K562 (cell line): ENCODE data around the gene BTD. TPM values are rescaled to one million over a fixed set of nuclear protein-coding genes. Genes with fewer than 3 reads are reported as not detected.

ENCODE experiments used
- ATF7 ChIP-seq: fragments of 450-650 bp; IDR thresholded peaks from 2 replicates; pipeline ENCODE4 v1.7.1; 2014; ENCODE audit warnings: mild to moderate bottlenecking, moderate library complexity
- GABPB1 ChIP-seq: sonication (generic); formaldehyde crosslinking; IDR thresholded peaks from 2 replicates; pipeline ENCODE4 v1.8.0; 2022; ENCODE audit warnings: mild to moderate bottlenecking, missing genetic modification reagents
- HCFC1 ChIP-seq: IDR thresholded peaks from 2 replicates; pipeline ENCODE4 v1.6.1; 2012; ENCODE audit warnings: low read depth, low read length, improper control_type of control experiment
- NCOR1 ChIP-seq: fragments of 450-650 bp; IDR thresholded peaks from 2 replicates; pipeline ENCODE4 v1.6.1; 2016; ENCODE audit warnings: mild to moderate bottlenecking, moderate library complexity
- POLR2G ChIP-seq: fragments of 200-400 bp; formaldehyde crosslinking; IDR thresholded peaks from 2 replicates; pipeline ENCODE4 v1.6.1; 2017; ENCODE audit warnings: low read depth, mild to moderate bottlenecking, antibody characterized with exemption, low read length, moderate library complexity
- RBM17 ChIP-seq: fragments of 200-400 bp; formaldehyde crosslinking; IDR thresholded peaks from 2 replicates; pipeline ENCODE4 v1.6.1; 2017; ENCODE audit warnings: low read depth, mild to moderate bottlenecking, low read length, borderline replicate concordance
- RBM25 ChIP-seq: fragments of 200-400 bp; formaldehyde crosslinking; IDR thresholded peaks from 2 replicates; pipeline ENCODE4 v1.6.1; 2018; ENCODE audit warnings: low read length, low read depth, moderate library complexity; ENCODE audit not compliant: severe bottlenecking
- ZNF134 ChIP-seq: fragments of 250-450 bp; sonication (Bioruptor Pico); conservative IDR thresholded peaks from 2 replicates; pipeline ENCODE4 v1.4.0; 2020
- ZNF41 ChIP-seq: fragments of 250-450 bp; sonication (Bioruptor Pico); conservative IDR thresholded peaks from 2 replicates; pipeline ENCODE4 v1.4.0; 2020; ENCODE audit warnings: mild to moderate bottlenecking
- ZNF57 ChIP-seq: fragments of 450-650 bp; formaldehyde crosslinking; IDR thresholded peaks from 2 replicates; pipeline ENCODE4 v1.4.0; 2020; ENCODE audit warnings: mild to moderate bottlenecking, moderate library complexity
- polyA plus RNA-seq, 8 experiments: library from polyadenylated mRNA; depleted of rRNA in 4 of 8; stranded (reverse) in 5 of 8; unstranded in 3 of 8; fragments of >200 nt; fragmentation: Nextera tagmentation in 2 of 8; fragmentation: Illumina TruSeq in 1 of 8; extraction: Ambion mirVana in 2 of 8; extraction: Trizol in 1 of 8; gene quantifications; 2 replicates each; pipeline versions ENCODE4 v1.2.1 to v1.2.3, GENCODE V29; 2011 to 2014; ENCODE audit warnings: inconsistent platforms in 1 of 8, missing spikeins in 1 of 8
- total RNA-seq, 7 experiments: library from RNA; depleted of rRNA in 6 of 7; stranded (reverse); fragments of >200 nt in 6 of 7; fragmentation: Illumina TruSeq in 2 of 7; extraction: Trizol in 2 of 7; gene quantifications; 2 replicates each; pipeline versions ENCODE4 v1.2.1 to v1.2.3, GENCODE V29; 2011 to 2021; ENCODE audit warnings: low replicate concordance in 1 of 7
- TF ChIP-seq, protein P1 (sequence below): sonication (generic); formaldehyde crosslinking; IDR thresholded peaks from 2 replicates; pipeline ENCODE4 v1.8.1; 2023; ENCODE audit warnings: missing genetic modification reagents, mild to moderate bottlenecking, borderline replicate concordance
- TF ChIP-seq, protein P2 (sequence below): fragments of 450-650 bp; IDR thresholded peaks from 2 replicates; pipeline ENCODE4 v1.6.1; 2017; ENCODE audit warnings: mild to moderate bottlenecking, moderate library complexity
- TF ChIP-seq, protein P3 (sequence below): fragments of 450-650 bp; IDR thresholded peaks from 2 replicates; pipeline ENCODE4 v1.6.1; 2017; ENCODE audit warnings: antibody characterized with exemption, mild to moderate bottlenecking
- TF ChIP-seq, protein P4 (sequence below): fragments of 250-450 bp; sonication (Bioruptor Pico); IDR thresholded peaks from 2 replicates; pipeline ENCODE4 v1.5.0; 2021; ENCODE audit warnings: mild to moderate bottlenecking, moderate library complexity

BTD gene
- total and polyA plus RNA-seq, 9 of the 15 experiments (the other 6 are each of a cell fraction or from before 2014, with no cell fraction given) = 6.6 to 26.2 (median 10.6) TPM

DNA sequence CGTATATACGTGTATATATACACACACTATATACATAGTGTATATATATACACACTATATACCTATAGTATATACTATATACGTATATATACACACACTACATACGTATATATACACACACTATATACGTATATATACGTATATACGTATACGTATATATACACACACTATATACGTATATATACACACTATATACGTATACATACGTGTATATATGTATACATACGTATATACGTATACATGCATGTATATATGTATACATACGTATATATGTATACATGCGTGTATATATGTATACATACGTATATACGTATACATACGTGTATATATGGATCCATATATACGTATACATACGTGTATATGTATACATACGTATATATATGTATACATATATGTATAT, 9.6 kb upstream of the BTD start (continued):
- TF ChIP-seq, protein P1, sequence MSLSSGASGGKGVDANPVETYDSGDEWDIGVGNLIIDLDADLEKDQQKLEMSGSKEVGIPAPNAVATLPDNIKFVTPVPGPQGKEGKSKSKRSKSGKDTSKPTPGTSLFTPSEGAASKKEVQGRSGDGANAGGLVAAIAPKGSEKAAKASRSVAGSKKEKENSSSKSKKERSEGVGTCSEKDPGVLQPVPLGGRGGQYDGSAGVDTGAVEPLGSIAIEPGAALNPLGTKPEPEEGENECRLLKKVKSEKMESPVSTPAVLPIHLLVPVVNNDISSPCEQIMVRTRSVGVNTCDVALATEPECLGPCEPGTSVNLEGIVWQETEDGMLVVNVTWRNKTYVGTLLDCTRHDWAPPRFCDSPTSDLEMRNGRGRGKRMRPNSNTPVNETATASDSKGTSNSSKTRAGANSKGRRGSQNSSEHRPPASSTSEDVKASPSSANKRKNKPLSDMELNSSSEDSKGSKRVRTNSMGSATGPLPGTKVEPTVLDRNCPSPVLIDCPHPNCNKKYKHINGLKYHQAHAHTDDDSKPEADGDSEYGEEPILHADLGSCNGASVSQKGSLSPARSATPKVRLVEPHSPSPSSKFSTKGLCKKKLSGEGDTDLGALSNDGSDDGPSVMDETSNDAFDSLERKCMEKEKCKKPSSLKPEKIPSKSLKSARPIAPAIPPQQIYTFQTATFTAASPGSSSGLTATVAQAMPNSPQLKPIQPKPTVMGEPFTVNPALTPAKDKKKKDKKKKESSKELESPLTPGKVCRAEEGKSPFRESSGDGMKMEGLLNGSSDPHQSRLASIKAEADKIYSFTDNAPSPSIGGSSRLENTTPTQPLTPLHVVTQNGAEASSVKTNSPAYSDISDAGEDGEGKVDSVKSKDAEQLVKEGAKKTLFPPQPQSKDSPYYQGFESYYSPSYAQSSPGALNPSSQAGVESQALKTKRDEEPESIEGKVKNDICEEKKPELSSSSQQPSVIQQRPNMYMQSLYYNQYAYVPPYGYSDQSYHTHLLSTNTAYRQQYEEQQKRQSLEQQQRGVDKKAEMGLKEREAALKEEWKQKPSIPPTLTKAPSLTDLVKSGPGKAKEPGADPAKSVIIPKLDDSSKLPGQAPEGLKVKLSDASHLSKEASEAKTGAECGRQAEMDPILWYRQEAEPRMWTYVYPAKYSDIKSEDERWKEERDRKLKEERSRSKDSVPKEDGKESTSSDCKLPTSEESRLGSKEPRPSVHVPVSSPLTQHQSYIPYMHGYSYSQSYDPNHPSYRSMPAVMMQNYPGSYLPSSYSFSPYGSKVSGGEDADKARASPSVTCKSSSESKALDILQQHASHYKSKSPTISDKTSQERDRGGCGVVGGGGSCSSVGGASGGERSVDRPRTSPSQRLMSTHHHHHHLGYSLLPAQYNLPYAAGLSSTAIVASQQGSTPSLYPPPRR (CRISPR knock-in tag) = no peak
- TF ChIP-seq ZNF41 (CRISPR knock-in tag) (no peak; the same call in 1 of the 2 replicates), HCFC1 (no peak), ZNF57 (CRISPR knock-in tag) (peak; percentile 85), NCOR1 (no peak), POLR2G (no peak), RBM17 (no peak), ZNF134 (CRISPR knock-in tag) (no peak), GABPB1 (no peak), RBM25 (no peak), ATF7 (no peak)
- TF ChIP-seq, protein P2, sequence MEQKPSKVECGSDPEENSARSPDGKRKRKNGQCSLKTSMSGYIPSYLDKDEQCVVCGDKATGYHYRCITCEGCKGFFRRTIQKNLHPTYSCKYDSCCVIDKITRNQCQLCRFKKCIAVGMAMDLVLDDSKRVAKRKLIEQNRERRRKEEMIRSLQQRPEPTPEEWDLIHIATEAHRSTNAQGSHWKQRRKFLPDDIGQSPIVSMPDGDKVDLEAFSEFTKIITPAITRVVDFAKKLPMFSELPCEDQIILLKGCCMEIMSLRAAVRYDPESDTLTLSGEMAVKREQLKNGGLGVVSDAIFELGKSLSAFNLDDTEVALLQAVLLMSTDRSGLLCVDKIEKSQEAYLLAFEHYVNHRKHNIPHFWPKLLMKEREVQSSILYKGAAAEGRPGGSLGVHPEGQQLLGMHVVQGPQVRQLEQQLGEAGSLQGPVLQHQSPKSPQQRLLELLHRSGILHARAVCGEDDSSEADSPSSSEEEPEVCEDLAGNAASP = no peak
- TF ChIP-seq, protein P3, sequence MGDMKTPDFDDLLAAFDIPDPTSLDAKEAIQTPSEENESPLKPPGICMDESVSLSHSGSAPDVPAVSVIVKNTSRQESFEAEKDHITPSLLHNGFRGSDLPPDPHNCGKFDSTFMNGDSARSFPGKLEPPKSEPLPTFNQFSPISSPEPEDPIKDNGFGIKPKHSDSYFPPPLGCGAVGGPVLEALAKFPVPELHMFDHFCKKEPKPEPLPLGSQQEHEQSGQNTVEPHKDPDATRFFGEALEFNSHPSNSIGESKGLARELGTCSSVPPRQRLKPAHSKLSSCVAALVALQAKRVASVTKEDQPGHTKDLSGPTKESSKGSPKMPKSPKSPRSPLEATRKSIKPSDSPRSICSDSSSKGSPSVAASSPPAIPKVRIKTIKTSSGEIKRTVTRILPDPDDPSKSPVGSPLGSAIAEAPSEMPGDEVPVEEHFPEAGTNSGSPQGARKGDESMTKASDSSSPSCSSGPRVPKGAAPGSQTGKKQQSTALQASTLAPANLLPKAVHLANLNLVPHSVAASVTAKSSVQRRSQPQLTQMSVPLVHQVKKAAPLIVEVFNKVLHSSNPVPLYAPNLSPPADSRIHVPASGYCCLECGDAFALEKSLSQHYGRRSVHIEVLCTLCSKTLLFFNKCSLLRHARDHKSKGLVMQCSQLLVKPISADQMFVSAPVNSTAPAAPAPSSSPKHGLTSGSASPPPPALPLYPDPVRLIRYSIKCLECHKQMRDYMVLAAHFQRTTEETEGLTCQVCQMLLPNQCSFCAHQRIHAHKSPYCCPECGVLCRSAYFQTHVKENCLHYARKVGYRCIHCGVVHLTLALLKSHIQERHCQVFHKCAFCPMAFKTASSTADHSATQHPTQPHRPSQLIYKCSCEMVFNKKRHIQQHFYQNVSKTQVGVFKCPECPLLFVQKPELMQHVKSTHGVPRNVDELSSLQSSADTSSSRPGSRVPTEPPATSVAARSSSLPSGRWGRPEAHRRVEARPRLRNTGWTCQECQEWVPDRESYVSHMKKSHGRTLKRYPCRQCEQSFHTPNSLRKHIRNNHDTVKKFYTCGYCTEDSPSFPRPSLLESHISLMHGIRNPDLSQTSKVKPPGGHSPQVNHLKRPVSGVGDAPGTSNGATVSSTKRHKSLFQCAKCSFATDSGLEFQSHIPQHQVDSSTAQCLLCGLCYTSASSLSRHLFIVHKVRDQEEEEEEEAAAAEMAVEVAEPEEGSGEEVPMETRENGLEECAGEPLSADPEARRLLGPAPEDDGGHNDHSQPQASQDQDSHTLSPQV = no peak
- TF ChIP-seq, protein P4, sequence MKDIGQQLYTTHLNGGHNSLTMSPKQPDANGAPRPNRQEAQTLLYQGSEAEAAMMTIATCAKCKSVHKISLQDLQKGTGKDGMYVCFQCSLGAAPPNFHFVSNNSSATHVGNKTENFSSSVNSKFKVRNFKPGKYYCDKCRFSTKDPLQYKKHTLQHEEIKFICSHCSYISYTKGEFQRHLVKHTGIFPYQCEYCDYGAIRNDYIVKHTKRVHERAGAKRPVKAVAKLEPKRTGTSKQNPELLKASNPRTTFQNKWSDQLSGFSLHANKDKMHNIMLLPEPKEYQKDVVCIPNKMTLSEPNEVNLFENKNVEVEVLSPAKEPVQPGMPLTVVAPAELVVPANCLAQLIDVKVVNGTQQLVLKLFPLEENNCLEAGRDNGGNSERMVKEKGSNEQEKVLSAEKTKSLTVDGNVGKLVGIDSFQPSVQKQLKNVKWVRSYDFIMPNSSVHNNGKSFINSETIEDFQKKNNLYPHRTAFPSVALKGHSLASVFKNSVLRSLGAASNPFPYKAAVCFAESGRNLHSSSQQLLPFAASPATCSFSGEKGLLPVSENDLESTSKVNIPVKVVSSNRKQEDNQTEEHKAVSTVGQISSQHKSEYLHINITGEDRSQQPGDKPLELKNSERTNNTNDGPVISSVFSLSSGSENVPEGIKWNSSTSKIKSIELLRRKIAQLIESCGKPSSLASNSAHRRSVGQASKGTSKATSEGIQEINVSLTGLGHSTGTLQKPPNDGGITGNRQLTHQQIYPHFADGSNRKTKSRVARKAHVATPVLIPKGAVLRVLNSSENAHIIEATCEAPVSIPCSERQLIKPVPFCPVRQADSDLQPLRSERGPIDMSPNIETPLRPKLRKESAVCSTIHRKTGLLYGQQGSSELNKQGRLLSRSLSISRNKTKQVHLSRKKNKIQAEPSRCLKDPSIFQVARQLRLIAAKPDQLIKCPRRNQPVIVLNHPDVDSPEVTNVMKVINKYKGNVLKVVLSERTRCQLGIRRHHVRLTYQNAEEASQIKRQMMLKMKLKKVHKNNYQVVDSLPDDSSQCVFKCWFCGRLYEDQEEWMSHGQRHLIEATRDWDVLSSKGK (CRISPR knock-in tag) = peak; percentile 76; the same call in 1 of the 2 replicates
